ENCODE measurements around the gene FGD5. TPM values are rescaled to one million over a fixed set of nuclear protein-coding genes. Genes with fewer than 3 reads are reported as not detected.
"Not testable (repeated sequence)": the region's sequence is repeated elsewhere in the genome, so short reads cannot be mapped to it uniquely, and the experiment has no call there.

Gene FGD5
- polyA plus RNA-seq, 1 donor = 18.2 TPM

GRCh38 chr3:14876921-14877333, 58.2 kb downstream of the FGD5 start:
- no peak for DNase-seq (ENCODE audit: low read depth)

GRCh38 chr3:14877469-14877868, 58.7 kb downstream of the FGD5 start:
- DNase-seq (ENCODE audit: low read depth) = no peak

DNA sequence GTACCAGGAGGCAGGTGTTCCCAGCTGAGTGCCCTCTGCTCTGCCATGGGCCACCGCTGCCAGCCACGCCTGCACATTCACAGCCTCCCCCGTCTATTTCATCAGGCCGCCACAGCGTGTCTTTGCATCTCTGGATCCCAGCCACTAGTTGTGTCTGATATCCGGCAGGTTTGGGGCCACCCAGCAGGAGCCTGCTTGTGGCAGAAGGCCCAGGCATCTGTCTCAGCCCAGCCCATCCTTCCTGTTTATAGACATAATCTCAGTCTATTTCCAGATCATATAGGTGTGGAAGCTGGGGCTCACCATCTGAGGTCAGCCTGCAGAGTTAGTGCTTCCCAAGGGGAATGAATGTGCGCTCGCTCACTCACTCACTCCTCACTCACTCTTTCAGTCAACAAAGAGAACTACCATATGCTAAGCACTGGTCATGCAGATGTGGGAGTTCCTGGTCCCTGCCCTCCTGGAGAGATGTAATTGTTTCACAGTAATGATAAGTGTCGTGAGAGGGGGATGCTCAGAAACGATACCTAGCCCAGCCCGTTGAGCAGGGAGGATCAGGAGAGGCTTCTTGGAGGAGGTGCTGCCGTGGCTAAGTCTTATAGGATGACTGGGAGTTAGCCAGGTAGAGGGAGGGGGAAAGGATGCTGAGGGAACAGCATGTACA, 60.6 kb downstream of the FGD5 start:
- no peak for DNase-seq (ENCODE audit: low read depth)

DNA sequence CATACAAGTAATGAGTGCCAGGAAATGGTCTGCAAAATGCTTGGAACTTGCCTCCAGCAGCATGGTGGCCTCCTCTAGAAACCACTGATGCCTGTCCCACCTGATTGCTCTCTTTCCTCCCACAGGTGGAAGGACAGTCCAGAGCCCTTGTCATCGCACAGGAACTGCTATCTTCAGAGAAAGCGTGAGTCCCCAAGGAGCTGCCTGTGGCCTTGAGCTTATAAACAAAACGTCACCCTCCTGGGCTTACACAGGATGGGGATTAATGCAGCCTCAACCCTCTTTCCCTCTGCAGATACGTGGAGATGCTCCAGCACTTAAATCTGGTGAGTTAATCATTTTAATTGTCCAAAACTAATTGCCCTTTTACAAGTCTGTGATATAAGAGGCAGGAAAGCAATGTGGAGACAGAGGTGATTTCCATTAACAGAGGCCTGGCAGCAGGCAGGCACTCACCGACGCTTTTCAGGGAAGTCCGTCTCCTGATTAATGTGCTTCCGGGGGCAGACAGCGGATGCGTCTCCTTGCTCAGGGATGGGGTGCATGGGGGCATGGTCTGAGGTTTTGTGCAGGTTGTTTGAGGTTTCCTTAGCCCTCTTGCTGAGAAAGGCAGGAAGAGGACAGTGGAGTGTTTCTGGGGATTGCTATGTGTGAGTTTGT, 61.8 kb downstream of the FGD5 start:
- no peak for DNase-seq (ENCODE audit: low read depth)

GRCh38 chr3:14883226-14883625, 64.5 kb downstream of the FGD5 start:
- no peak for DNase-seq (ENCODE audit: low read depth)

- DNase-seq (ENCODE audit: low read depth) = no peak
Observed at GRCh38 chr3:14884665-14885064, 65.9 kb downstream of the FGD5 start.

- DNase-seq (ENCODE audit: low read depth) = no peak
Observed at GRCh38 chr3:14885307-14885706, 66.5 kb downstream of the FGD5 start.

- no peak for DNase-seq (ENCODE audit: low read depth)
Observed at GRCh38 chr3:14886101-14886500, 67.3 kb downstream of the FGD5 start.

DNA sequence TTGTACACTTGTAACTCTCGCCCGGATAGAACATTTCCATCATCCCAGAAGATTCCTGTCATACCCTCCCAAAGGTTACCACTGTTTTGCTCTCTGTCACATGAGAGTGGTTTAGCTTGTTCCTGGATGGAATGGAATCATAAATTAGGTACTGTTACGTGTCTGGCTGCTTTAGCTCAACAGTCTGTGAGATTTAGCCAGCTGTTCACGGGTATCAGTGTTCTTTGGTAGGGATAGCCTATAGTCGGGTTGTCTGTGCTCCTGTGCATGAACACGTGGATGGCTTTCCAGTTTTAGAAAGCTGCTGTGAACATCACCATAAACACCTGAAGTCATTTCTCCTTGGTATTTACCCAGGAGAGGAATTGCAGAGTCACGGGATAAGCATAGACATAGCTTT, 70.4 kb downstream of the FGD5 start:
- no peak for DNase-seq (ENCODE audit: low read depth)

DNA sequence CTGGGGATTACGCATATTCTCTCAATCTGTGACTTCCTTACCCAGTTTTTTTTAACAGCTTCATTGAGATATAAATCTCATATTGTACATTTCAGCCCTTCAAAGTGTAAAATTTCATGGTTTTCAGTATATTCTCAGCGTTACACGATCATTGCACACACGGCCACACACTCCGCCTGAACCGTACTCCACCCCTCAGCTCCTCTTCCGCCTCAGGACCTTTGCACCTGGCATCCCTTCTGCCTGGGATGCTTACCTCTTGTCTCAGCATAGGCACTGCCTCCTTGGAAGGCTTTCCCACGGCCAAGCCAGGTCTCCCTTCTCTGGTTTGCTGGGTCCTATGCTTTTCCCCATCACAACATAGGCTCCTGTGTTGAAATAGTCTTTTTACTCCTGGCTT, 71.2 kb downstream of the FGD5 start:
- no peak for DNase-seq (ENCODE audit: low read depth)

GRCh38 chr3:14890476-14890875, 71.7 kb downstream of the FGD5 start:
- no peak for DNase-seq (ENCODE audit: low read depth)

- no peak for DNase-seq (ENCODE audit: low read depth)
Observed at GRCh38 chr3:14891135-14892132, 72.7 kb downstream of the FGD5 start.

DNA sequence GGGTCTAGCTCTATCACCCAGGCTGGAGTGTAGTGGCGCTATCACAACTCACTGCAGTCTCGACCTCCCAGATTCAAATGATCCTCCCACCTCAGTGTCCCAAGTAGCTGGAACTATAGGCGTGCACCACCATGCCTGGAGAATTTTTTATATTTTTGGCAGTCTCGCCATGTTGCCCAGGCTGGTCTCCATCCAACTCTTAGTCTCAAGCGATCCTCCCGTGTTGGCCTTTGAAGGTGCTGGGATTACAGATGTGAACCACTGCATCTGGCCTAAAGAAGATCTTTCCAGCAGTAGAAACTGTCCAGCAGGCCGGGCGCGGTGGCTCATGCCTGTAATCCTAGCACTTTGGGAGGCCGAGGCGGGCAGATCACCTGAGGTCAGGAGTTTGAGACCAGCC, 73.5 kb downstream of the FGD5 start:
- DNase-seq (ENCODE audit: low read depth) = no peak

GRCh38 chr3:14894085-14894484, 75.3 kb downstream of the FGD5 start:
- no peak for DNase-seq (ENCODE audit: low read depth)

DNA sequence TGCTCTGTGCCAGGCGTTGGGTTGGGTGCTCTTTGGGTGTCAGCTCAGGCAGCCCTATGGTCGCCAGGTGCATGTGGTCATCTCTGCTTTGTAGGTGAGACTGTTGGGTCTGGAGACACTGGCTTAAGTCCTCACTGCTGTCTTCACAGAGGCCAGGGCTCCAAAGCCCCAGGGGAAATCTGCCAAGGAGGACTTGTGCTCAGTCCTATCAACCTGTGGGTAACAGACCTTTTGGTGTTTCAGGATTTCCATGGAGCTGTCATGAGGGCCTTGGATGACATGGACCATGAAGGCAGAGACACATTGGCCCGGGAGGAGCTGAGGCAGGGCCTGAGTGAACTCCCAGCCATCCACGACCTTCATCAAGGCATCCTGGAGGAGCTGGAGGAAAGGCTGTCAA, 78.5 kb downstream of the FGD5 start:
- DNase-seq (ENCODE audit: low read depth) = no peak

DNA sequence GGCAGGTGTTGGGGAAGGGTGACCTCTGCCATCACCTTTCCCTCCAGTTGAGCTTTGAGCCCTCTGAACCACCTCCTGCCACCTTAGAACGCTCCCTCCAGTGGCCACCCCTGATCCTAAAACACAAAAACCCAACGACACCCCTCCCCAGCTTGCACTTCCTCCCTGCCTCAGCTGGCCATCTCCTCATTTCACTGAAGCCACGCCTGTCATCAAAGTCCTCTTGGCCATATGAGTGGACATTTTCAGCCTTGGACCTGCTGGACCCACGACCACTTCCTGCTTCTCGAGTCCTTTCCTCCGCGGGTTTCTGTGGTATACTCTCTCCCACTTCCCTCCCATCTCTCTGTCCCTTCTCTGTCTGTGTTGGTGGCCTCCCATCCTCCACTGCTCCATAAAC, 80.2 kb downstream of the FGD5 start:
- no peak for DNase-seq (ENCODE audit: low read depth)

- no peak for DNase-seq (ENCODE audit: low read depth)
Observed at GRCh38 chr3:14899993-14900618, 81.3 kb downstream of the FGD5 start.

GRCh38 chr3:14900881-14901873, 82.4 kb downstream of the FGD5 start:
- DNase-seq (ENCODE audit: low read depth) = no peak

DNA sequence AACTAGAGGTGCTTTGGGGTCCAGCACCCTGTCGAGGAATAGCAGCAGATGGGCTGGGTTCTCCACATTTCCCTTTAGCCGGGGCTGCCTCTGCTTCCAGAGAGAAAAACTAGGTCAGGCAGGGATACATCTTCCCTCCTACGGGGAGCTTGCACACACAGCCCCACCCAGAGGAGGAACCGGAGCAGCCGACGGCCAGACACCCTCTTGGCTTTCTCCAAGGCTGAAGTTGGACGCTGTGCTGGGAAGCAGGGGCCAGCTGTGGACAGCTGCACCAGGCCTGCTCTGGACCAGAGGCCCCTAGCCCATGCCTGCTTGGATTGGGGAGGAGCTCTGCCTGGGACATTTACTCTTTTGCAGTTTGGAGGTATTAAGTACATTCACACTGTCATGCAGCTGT, 84.0 kb downstream of the FGD5 start:
- peak; percentile 77 for DNase-seq (ENCODE audit: low read depth)

- not testable (repeated sequence) for DNase-seq (ENCODE audit: low read depth)
Observed at GRCh38 chr3:14903501-14903900, 84.7 kb downstream of the FGD5 start.

All from forelimb muscle (tissue), 1 donor.